GM12874 (cell line): ENCODE measurements around the gene BBS9.

ENCODE experiments used
- TF ChIP-seq, protein P1 (sequence below): IDR thresholded peaks from 2 replicates; pipeline ENCODE4 v1.5.1; 2011; ENCODE audit warnings: low read depth, mild to moderate bottlenecking, control low read depth, low read length, moderate library complexity; ENCODE audit not compliant: insufficient read depth

The BBS9 gene

DNA sequence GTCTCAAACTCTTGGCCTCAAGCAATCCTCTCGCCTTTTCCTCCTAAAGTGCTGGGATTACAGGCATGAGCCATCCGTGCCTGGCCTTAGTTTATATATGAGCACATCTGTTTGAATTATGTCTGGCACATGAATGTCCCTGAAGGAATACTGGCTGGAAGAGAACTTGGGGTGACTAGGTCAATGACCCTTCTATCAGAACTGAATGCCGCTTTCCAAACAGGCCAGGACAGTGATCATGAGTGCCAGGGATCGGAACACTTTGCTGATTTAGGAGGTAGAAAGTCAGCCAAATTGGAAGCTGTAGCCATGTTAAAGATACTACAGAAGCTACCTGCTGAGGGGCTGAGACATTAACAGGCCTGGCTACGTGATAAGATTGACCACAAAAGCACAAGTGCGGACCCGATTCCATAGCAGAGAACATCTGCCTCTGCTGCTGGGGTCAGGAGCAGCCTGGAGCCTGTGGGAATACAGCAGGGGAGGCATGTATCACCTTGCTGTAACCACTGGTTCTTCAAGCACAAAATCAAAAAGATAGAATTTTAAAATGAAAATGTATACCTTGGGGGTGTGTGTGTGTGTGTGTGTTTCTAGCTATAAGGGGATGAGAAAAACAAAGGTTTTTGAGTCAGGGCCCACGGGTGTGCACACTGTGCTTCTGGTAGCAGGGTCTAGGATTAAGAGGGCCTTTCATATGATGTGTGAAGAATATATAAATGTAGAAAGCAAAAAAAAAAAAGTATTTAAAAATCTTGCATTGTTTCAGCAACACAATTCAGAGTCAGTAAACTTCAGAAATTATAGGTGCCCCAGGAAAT, 293.7 kb downstream of the BBS9 start:
- TF ChIP-seq, protein P1, sequence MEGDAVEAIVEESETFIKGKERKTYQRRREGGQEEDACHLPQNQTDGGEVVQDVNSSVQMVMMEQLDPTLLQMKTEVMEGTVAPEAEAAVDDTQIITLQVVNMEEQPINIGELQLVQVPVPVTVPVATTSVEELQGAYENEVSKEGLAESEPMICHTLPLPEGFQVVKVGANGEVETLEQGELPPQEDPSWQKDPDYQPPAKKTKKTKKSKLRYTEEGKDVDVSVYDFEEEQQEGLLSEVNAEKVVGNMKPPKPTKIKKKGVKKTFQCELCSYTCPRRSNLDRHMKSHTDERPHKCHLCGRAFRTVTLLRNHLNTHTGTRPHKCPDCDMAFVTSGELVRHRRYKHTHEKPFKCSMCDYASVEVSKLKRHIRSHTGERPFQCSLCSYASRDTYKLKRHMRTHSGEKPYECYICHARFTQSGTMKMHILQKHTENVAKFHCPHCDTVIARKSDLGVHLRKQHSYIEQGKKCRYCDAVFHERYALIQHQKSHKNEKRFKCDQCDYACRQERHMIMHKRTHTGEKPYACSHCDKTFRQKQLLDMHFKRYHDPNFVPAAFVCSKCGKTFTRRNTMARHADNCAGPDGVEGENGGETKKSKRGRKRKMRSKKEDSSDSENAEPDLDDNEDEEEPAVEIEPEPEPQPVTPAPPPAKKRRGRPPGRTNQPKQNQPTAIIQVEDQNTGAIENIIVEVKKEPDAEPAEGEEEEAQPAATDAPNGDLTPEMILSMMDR: no peak

DNA sequence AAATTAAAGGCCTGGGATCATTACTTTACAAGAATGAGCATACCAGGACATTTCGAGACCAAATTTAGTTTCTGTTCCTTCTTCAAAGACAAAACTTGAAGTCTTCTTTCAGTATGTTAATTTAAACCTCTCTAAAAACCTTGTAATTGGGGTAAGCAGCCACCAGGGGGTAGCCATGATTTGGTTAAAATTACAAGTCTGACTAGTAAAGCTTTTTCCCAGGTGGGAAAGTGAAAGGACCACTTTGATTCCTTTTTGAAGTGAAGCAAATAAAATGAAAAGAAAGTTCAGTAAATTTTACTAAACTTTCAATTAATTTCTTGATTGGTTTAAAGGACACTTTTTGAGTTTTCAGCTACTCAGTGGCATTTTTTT, 294.3 kb downstream of the BBS9 start:
- TF ChIP-seq, protein P1: peak; percentile 39; the same call in 1 of the 2 replicates

DNA sequence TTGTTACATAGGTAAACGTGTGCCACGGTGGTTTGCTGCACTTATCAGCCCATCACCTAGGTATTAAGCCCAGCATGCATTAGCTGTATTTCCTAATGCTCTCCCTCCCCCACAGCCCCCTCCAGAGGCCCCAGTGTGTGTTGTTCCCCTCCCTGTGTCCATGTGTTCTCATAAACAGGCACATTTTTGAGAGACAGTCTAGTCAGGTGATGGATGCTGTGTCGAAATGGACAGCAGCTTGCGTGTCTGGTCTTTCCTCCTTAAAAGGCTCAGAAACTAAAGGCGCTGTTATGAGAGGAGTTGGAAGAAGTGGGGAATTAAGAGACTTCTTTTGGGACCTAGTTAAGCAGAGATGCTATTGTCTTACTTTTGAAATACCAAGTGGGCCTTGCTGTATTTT, 296.0 kb downstream of the BBS9 start:
- TF ChIP-seq, protein P1: no peak

DNA sequence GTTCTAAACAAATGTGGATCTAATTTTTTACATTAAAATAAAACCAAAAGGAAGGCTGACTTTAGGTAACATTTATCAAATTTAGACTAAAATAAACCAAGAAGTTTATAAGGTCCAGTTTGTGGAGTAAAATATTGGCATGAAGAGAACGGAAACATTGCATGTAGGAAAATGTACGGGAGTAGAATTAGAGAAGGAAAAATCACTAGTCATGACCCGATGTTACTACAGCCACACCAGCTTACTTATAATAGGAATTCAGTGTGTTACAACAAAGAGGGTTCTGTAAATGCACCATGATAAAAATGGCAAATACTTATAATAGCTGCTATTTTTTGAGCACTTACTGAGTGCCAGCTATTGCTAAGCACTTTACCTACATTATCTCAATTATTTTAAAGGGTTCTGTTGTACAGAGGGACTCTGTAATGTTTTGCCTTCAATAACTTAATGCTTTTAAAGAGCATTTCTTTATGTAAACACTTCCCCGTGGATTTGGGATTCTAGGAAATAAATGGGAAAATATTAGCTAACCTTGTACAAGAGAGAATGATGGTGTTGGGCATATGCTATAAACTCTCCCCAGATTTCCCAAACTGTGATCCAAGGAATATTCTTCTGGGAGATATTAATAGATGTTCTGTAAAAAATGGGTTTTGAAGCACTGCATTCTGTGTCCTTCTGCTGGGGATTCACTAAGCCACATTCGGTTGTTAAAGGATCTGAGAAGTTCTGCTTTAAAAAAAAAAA, 296.7 kb downstream of the BBS9 start:
- TF ChIP-seq, protein P1: no peak

DNA sequence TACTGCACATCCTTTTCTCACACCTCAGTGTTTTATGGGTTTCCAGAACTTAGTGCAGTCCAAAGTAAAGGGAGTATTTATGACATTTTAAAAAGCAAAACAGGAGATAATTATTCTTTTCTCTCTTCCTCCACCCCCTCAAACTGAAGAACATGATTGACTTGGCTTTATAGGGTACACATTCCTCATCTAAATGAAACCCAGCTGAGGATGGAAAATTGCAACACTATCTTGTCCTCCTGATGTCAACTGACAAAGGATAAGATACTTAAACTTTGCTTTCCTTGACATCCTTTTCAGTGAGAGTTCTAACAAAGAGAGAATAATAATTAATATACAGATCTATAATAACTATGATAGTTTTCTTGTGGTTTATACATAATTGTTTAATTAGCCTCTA, 299.1 kb downstream of the BBS9 start:
- TF ChIP-seq, protein P1: no peak

DNA sequence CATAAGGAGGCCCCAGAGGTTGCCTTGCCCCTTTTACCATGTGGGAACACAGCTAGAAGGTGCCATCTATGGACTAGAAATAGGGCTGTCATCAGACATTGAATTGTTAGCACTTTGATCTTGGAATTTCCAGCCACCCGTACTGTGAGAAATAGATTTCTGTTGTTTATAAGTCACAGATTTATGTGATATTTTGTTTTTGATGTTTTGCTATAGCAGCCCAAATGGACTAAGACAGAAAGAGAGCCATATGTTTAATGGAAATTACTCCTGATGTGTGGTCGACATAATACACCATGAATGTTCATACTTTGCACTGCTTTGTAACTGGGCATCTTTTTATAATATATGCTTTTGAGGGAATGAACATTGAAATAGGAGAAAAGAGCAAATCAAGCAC, 302.2 kb downstream of the BBS9 start:
- TF ChIP-seq, protein P1: no peak

DNA sequence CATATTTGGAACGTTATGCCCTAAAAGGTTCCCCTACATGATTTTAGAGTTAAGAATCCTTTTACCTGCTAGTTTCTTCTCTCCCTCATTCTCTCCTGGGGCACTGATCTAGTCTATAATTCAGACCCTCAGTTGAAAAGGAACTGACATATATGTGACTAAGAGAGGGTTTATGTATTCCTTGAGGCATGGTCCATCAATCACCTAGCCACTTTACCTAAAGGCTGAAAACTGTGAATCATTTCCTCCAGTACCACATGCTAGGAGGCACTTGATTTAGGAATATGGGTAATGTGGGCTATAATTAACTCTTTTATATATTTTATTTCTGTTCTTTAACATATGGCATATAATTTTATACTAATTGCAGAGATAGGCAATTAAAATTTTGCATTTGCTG, 303.5 kb downstream of the BBS9 start:
- TF ChIP-seq, protein P1: no peak
